Transverse colon (tissue), 4 donors: ENCODE measurements around the gene CDKN1C.

Experiments used
- CTCF ChIP-seq, 5 experiments: fragments of 200-600 bp in 3 of 5; fragments of 450-650 bp in 2 of 5; sonication (generic) in 3 of 5; IDR thresholded peaks; 1 replicate in 2 of 5; 2 replicates in 3 of 5; pipeline ENCODE4 v1.5.1; 2016 to 2017; ENCODE audit warnings: antibody characterized with exemption in 5 of 5, inconsistent platforms in 3 of 5, mild to moderate bottlenecking in 2 of 5, moderate library complexity in 1 of 5
- POLR2A ChIP-seq: fragments of 450-650 bp; IDR thresholded peaks from one replicate; pipeline ENCODE4 v1.6.1; 2016; ENCODE audit warnings: antibody characterized with exemption, mild to moderate bottlenecking, moderate library complexity
- POLR2AphosphoS5 ChIP-seq, 3 donors: sonication (generic); formaldehyde crosslinking; IDR thresholded peaks; one replicate each; pipeline ENCODE4 v1.6.1; 2016; ENCODE audit warnings: antibody characterized with exemption in 3 of 3

- TF ChIP-seq CTCF (IDR thresholded peaks at IDR 0.05) = no peak
- no peak for TF ChIP-seq POLR2A
- peak in 1 of 3 donors; percentile 48 for TF ChIP-seq POLR2AphosphoS5 (IDR thresholded peaks at IDR 0.05)
Measured at GRCh38 chr11:2877474-2877873, 8.1 kb downstream of the CDKN1C start.
